SK-N-MC (cell line): ENCODE results near the gene NPM1.

ENCODE experiments used
- EZH2 ChIP-seq: fragments of 200-600 bp; sonication (generic); IDR thresholded peaks from one replicate; pipeline ENCODE4 v1.6.1; 2017; ENCODE audit warnings: antibody characterized with exemption
- POLR2AphosphoS5 ChIP-seq: IDR thresholded peaks from 2 replicates; pipeline ENCODE4 v1.6.1; 2012; ENCODE audit warnings: mild to moderate bottlenecking, low read depth, low read length, borderline replicate concordance

DNA sequence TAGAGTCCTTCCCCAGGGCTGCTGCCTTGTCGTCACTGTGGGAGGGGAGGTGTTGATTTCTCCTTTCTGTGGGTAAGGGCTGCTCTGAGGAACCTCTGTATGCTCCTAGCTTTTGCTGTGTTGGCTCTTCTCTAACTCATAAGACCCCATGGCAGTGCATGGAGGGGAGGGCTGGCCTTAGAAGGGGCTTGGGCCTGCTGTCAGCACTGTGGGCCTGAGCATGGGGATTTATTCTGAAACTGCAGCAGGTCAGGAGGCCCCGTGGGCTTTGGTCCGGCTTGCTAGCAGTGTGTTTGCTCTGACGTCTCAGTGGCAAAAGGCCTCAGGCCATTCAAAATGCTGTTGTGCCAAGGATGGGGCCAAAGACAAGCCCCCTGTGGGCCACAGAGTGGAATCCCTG is 38.6 kb downstream of the NPM1 start:
- TF ChIP-seq EZH2, result no peak
- no peak for TF ChIP-seq POLR2AphosphoS5
